Muscle layer of duodenum (tissue), 2 donors: ENCODE results near the gene GPRC6A.

Experiments
- H3K27ac ChIP-seq: one replicate; pipeline ENCODE4 v1.7.0; 2013; ENCODE audit warnings: mild to moderate bottlenecking, low read length
- H3K27me3 ChIP-seq: one replicate; pipeline ENCODE4 v1.7.0; 2013; ENCODE audit warnings: low read depth, mild to moderate bottlenecking, control low read depth, low read length
- H3K36me3 ChIP-seq, 2 donors: one replicate each; pipeline ENCODE4 v1.7.0; 2013; ENCODE audit warnings: low read length in 2 of 2, control low read depth in 1 of 2, mild to moderate bottlenecking in 1 of 2; ENCODE audit not compliant: insufficient read depth in 2 of 2, control insufficient read depth in 1 of 2
- H3K4me1 ChIP-seq, 2 donors: one replicate each; pipeline ENCODE4 v1.7.0; 2013; ENCODE audit warnings: low read length in 2 of 2, mild to moderate bottlenecking in 2 of 2, control low read depth in 1 of 2, moderate library complexity in 1 of 2; ENCODE audit not compliant: insufficient read depth in 2 of 2, control insufficient read depth in 1 of 2
- H3K4me3 ChIP-seq, 2 donors: one replicate each; pipeline ENCODE4 v1.7.0; 2013; ENCODE audit warnings: low read length in 2 of 2, low read depth in 1 of 2, mild to moderate bottlenecking in 1 of 2
- H3K9me3 ChIP-seq, 2 donors: one replicate each; pipeline ENCODE4 v1.7.0; 2013; ENCODE audit warnings: low read length in 2 of 2, control low read depth in 1 of 2, mild to moderate bottlenecking in 1 of 2; ENCODE audit not compliant: control insufficient read depth in 1 of 2
- donor health status: healthy.

Gene GPRC6A, protein sequence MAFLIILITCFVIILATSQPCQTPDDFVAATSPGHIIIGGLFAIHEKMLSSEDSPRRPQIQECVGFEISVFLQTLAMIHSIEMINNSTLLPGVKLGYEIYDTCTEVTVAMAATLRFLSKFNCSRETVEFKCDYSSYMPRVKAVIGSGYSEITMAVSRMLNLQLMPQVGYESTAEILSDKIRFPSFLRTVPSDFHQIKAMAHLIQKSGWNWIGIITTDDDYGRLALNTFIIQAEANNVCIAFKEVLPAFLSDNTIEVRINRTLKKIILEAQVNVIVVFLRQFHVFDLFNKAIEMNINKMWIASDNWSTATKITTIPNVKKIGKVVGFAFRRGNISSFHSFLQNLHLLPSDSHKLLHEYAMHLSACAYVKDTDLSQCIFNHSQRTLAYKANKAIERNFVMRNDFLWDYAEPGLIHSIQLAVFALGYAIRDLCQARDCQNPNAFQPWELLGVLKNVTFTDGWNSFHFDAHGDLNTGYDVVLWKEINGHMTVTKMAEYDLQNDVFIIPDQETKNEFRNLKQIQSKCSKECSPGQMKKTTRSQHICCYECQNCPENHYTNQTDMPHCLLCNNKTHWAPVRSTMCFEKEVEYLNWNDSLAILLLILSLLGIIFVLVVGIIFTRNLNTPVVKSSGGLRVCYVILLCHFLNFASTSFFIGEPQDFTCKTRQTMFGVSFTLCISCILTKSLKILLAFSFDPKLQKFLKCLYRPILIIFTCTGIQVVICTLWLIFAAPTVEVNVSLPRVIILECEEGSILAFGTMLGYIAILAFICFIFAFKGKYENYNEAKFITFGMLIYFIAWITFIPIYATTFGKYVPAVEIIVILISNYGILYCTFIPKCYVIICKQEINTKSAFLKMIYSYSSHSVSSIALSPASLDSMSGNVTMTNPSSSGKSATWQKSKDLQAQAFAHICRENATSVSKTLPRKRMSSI

DNA sequence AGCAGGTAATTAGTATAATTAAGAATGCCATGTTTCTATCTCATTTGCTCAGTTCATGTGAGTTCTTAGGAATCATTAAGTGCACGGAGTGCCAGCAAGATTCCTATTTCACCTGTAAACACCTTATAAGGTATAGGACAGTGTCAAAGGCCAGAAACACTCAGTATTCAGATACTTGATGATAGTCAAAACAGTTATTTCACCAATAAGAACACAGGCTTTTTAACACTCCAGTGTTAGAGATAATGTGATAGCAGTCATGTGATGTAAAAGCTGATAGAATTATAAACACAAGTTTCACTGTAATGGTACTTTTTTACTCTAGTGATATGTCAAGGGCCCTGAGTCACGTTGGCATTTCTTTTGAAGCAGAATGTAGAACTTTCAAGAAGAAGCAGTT, at the start of gene GPRC6A:
GPRC6A (minus strand) TSS at position 101 of the 400 bp plus-strand sequence; CDS start at position 31, 70 bp downstream.
- Histone ChIP-seq H3K36me3 (no peaks in the 10 kb centered on the region), H3K27me3 (no peaks in the 10 kb centered on the region), H3K27ac (no peak within 1 kb of the TSS), H3K9me3 (no peaks in the 10 kb centered on the region), H3K4me3 (no peak within 1 kb of the TSS), H3K4me1 (no peaks in the 10 kb centered on the region)

DNA sequence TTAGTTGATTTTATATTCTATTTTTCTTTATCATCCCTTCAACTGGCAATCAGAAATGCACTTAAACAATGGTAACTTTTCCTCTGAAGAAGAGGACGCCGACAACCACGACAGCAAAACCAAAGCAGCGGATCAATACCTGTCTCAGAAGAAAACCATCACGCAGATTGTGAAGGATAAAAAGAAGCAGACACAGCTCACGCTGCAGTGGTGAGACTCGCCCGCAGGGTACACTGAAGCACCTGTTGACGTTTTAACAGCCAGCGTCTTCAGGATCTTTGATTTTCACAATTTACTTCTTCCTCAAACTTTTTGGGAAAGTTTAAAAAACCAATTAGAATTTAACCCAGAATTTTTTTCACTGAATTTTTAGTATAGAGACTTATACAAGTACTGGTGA, 48.9 kb upstream of the GPRC6A start:
- Histone ChIP-seq H3K9me3 (peaks cover 0 to 1% of the 10 kb centered on the region in 2 donors), H3K36me3 (no peaks in the 10 kb centered on the region), H3K27ac (no peak overlapping the region), H3K4me1 (peaks cover 0 to 15% of the 10 kb centered on the region in 2 donors), H3K4me3 (no peak overlapping the region), H3K27me3 (peaks cover 28% of the 10 kb centered on the region)

DNA sequence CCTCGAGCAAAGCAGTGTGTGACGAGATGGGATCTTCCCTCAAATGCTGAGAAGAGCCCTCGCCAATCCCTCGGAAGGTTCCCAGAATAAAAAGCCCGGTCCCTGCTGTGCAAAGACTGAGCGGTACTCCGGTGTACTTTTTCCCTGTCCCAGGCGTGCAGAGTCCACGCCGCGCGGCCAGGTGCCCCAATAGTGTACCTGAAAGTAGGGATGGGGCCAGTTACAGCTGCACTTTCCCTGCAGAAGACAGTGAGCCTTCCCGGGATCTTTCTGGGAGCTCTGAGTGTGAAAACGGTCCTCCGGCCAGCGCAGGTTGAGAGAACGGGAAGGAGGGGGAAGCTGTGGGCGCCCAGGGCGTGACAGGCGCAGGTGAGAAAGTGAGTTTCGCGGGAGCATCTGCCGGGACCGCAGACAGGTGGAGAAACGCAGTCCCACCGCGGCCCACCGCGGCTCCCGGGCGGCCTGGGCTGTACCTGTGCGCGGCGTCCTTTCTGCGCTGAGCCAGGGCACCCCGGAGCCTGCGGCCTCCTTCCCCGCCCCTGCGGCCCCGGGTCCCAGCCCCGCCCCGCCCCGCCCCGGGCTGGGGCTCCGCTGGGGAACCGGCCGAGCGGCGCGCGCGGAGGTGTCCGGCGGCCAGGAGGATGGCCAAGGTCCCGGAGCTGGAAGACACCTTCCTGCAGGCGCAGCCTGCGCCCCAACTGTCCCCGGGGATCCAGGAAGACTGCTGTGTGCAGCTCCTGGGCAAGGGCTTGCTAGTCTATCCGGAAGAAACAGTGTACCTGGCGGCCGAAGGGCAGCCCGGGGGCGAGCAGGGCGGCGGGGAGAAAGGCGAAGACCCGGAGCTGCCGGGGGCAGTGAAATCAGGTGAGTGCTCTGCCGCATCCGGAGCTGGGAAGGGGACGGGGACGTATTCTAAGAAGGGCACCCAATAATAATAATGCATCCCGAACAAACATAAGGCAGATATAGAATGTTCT, 48.0 kb upstream of the GPRC6A start, which contains the start of gene RFX6:
RFX6 (plus strand) TSS at position 608 of the 977 bp plus-strand sequence; CDS start at position 642, 34 bp downstream.
- Histone ChIP-seq H3K27ac (no peak within 1 kb of the TSS), H3K36me3 (no peaks in the 10 kb centered on the region), H3K27me3 (peaks cover 28% of the 10 kb centered on the region), H3K4me1 (peaks cover 0 to 15% of the 10 kb centered on the region in 2 donors), H3K4me3 (peak within 1 kb of the TSS; percentile 23 to 50), H3K9me3 (peaks cover 0 to 6% of the 10 kb centered on the region in 2 donors)

DNA sequence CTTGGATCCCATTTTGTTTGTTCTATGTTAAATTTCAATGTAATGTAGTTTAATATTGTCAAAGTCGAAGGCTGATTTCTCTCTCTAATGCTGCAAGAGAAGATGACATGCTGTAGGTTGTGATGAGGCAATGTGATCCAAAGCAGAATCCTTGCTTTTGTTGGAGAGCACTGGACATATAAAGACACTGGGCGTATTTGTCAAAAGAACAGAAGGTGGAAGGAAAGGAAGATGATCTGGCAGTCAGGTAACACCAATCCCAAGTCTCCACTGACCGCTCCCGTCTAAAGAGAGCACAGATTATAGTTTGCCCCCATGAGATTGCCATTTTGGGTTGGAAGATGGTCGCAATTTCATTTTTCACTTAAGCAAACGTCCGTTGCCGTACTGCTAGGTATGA, 47.2 kb upstream of the GPRC6A start:
- Histone ChIP-seq H3K4me3 (peak overlapping the region; percentile 11 to 50), H3K36me3 (no peaks in the 10 kb centered on the region), H3K4me1 (peaks cover 0 to 15% of the 10 kb centered on the region in 2 donors), H3K27me3 (peaks cover 28% of the 10 kb centered on the region), H3K9me3 (peaks cover 0 to 6% of the 10 kb centered on the region in 2 donors), H3K27ac (no peak overlapping the region)

DNA sequence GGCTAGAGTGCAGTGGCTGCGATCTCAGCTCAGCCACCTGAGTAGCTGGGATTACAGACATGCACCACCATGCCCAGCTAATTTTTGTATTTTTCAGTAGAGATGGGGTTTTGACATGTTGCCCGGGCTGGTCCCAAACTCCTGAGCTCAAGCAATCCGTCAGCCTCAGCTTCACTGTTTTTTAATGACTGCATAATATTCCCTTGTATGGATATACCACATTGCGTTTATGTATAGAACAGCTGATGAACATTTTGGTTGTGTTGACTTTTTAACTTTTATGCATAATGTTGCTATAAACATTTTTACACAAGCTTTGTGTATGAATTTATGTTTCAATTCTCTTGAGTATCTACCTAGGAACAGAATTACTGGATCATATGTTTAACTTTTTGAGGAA, 43.9 kb upstream of the GPRC6A start:
- Histone ChIP-seq H3K36me3 (no peaks in the 10 kb centered on the region), H3K4me3 (no peak overlapping the region), H3K9me3 (peaks cover 0 to 6% of the 10 kb centered on the region in 2 donors), H3K27me3 (peaks cover 24% of the 10 kb centered on the region), H3K4me1 (peaks cover 0 to 15% of the 10 kb centered on the region in 2 donors), H3K27ac (no peak overlapping the region)

DNA sequence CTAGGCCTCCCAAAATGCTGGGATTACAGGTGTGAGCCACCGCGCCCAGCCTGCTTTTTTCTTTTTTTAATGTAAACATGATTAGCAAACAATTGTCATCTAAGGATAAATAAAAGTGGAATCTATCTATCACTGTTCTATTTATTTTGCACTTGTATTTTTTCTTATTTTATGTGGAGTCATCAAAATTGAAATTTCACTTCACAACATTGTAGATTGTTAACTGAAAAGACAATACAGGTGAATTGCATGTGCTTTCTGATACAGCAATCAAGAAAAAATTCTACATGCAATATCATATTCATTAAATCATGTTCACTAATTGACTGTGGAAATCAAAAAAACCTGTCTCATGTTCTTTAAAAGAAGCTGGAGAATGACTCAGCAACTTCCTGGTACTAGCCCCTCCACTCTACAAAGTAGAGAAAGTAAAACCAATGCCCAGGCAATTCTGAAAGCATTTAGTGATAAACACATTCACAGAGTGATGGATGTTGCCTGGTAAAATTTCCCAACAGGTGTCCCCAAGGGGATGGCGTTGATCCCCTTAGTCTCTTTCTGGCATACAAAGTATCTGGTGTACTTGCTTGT, 37.5 kb upstream of the GPRC6A start:
- no peaks in the 10 kb centered on the region for H3K36me3 ChIP-seq
- H3K9me3 ChIP-seq: no peaks in the 10 kb centered on the region
- H3K27me3 ChIP-seq: no peaks in the 10 kb centered on the region
- H3K27ac ChIP-seq: no peak overlapping the region
- H3K4me1 ChIP-seq: no peaks in the 10 kb centered on the region
- no peak overlapping the region for H3K4me3 ChIP-seq

DNA sequence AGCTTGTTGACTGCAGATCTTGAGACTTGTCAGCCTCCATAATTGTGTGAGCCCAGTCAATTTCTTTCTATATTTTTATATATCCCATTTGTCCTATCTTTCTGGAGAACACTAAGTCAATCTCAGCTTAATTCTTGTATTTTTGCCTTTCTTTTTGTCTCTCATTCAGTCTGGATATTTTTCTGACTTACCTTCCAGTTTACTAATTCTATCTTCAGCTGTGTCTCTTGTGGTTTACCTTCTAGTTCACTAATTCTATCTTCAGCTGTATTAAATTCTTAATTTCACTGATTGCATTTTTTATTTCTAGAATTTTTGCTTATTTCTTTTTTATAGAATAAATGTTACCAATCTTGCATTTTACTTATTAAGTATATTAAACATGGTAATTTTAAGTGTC, 30.4 kb upstream of the GPRC6A start:
- no peak overlapping the region for H3K27ac ChIP-seq
- H3K9me3 ChIP-seq: peaks cover 4 to 15% of the 10 kb centered on the region in 2 donors

DNA sequence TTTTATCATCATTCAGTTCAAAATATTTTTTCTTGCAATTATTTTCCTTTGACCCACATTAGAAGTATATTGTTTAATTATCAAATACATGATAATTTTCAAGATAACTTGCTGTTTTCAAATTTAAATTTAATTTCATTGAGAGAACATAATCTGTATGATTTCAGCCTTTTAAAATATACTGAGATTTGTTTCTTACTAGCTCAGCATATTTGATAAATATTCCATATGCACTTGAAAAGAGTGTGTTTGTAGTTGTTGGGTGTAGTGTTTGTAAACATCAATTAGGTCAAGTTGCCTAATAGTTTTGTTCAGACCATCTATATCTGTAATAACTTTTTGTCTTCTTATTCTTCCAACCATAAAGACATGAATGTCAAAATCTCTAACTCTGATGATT, 29.2 kb upstream of the GPRC6A start:
- peaks cover 4 to 21% of the 10 kb centered on the region in 2 donors for H3K9me3 ChIP-seq
- H3K27me3 ChIP-seq: no peaks in the 10 kb centered on the region
- no peaks in the 10 kb centered on the region for H3K4me1 ChIP-seq

More for the DNA sequence above, 30.4 kb upstream of the GPRC6A start:
- Histone ChIP-seq H3K4me3 (peak overlapping the region in 1 of 2 donors; percentile 24), H3K4me1 (no peaks in the 10 kb centered on the region), H3K36me3 (no peaks in the 10 kb centered on the region), H3K27me3 (no peaks in the 10 kb centered on the region)

DNA sequence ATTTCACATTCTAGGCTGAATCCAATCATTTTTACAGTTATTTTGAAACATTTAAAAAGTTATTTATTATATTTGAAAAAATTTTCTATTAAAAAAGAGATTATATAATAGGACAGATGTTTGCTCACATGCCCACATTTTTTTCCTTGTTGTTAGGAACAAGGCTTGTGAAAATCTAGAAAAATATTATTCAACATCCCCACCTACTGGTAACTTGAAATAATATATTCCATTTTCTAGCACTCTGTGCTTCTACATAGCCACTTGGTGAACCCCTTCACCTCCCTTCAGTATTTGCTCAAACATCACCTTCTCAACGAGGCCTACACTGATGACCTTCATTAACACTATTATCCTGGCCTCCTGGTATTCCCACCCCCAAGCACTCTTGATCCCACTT, 18.3 kb upstream of the GPRC6A start:
- no peak overlapping the region for H3K4me3 ChIP-seq
- H3K4me1 ChIP-seq: no peaks in the 10 kb centered on the region
- H3K27ac ChIP-seq: no peak overlapping the region
- peaks cover 0 to 3% of the 10 kb centered on the region in 2 donors for H3K9me3 ChIP-seq
- no peaks in the 10 kb centered on the region for H3K36me3 ChIP-seq
- H3K27me3 ChIP-seq: no peaks in the 10 kb centered on the region

More for the DNA sequence above, 29.2 kb upstream of the GPRC6A start:
- H3K27ac ChIP-seq: no peak overlapping the region
- no peaks in the 10 kb centered on the region for H3K36me3 ChIP-seq
- no peak overlapping the region for H3K4me3 ChIP-seq

DNA sequence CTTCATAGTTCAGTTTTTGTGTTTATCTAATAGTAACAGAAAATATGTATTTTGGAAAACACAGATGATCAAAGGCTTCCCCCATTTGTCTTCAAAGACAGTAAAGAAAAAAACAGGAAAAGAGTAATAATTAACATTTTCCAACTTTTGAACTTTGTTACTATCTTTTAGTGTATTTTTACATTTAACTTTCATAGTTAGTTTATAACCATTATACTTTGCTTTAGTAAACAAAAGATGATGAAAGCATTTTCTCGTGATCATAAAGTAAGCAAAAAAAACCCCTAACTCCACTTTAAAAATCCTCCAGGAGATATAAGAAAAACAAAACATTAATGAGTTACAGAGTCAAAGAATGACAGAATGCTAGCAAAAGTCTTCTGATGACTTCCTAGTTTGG, 13.6 kb upstream of the GPRC6A start:
- no peaks in the 10 kb centered on the region for H3K4me1 ChIP-seq
- H3K36me3 ChIP-seq: no peaks in the 10 kb centered on the region
- no peak overlapping the region for H3K4me3 ChIP-seq
- no peak overlapping the region for H3K27ac ChIP-seq
- no peaks in the 10 kb centered on the region for H3K27me3 ChIP-seq
- H3K9me3 ChIP-seq: no peaks in the 10 kb centered on the region
